ENCODE data around the gene NACC1. TPM values are rescaled to one million over a fixed set of nuclear protein-coding genes. Genes with fewer than 3 reads are reported as not detected.

NACC1 gene
- total RNA-seq, 1 experiment from 2014 or later, result 237 TPM

- H3K4me1 Mint-ChIP-seq, result peaks cover 8% of the 10 kb centered on the region
- no peak overlapping the region for H3K4me3 Mint-ChIP-seq
- no peak for DNase-seq (ENCODE audit: low spot score)
- ChIA-PET POLR2A (no interaction called here), CTCF (no interaction called here)
- TF ChIP-seq ZNF423 (CRISPR knock-in tag; IDR thresholded peaks at IDR 0.05) (no peak), PRRX2 (CRISPR knock-in tag; IDR thresholded peaks at IDR 0.05) (no peak), HMGA2 (CRISPR knock-in tag; IDR thresholded peaks at IDR 0.05) (no peak), ATF3 (CRISPR knock-in tag; conservative IDR thresholded peaks at IDR 0.05) (no peak)
- no peak for ATAC-seq
- no peaks in the 10 kb centered on the region for H3K27me3 Mint-ChIP-seq (ENCODE audit: low read depth)
- H3K27ac Mint-ChIP-seq, result no peak overlapping the region
- peaks cover 34% of the 10 kb centered on the region for H3K36me3 Mint-ChIP-seq
- no peaks in the 10 kb centered on the region for H3K9me3 Mint-ChIP-seq
These were observed 17.3 kb downstream of the NACC1 start for GRCh38 chr19:13135068-13136062.

GRCh38 chr19:13137290-13137794, 19.3 kb downstream of the NACC1 start:
- no peaks in the 10 kb centered on the region for H3K9me3 Mint-ChIP-seq
- no peaks in the 10 kb centered on the region for H3K27me3 Mint-ChIP-seq (ENCODE audit: low read depth)
- peaks cover 8% of the 10 kb centered on the region for H3K4me1 Mint-ChIP-seq
- no peak for DNase-seq (ENCODE audit: low spot score)
- no peak for ATAC-seq
- POLR2A ChIA-PET, result no interaction called here
- H3K4me3 Mint-ChIP-seq, result no peak overlapping the region
- CTCF ChIA-PET, result no interaction called here
- peaks cover 34% of the 10 kb centered on the region for H3K36me3 Mint-ChIP-seq
- H3K27ac Mint-ChIP-seq, result no peak overlapping the region
- TF ChIP-seq HMGXB4 (CRISPR knock-in tag; IDR thresholded peaks at IDR 0.05) (no peak), ZSCAN18 (CRISPR knock-in tag; IDR thresholded peaks at IDR 0.05) (no peak)

GRCh38 chr19:13138171-13138915, 20.3 kb downstream of the NACC1 start:
- H3K4me3 Mint-ChIP-seq, result no peak overlapping the region
- no peak overlapping the region for H3K27ac Mint-ChIP-seq
- DNase-seq (ENCODE audit: low spot score) (no peak), ATAC-seq (no peak)
- ChIA-PET CTCF (interaction anchor here (1.6 kb wide), 1 partner anchor 12 kb away, joined by 5 read pairs; the partner anchor contains the start of genes IER2 and STX10), POLR2A (interaction anchor here (0.9 to 1.4 kb wide), 2 partner anchors 14 to 27 kb away, joined by 3 read pairs; no protein-coding TSS in a partner anchor)
- peaks cover 33% of the 10 kb centered on the region for H3K36me3 Mint-ChIP-seq
- H3K9me3 Mint-ChIP-seq, result no peaks in the 10 kb centered on the region
- H3K27me3 Mint-ChIP-seq (ENCODE audit: low read depth), result no peaks in the 10 kb centered on the region
- H3K4me1 Mint-ChIP-seq, result peaks cover 8% of the 10 kb centered on the region
- TF ChIP-seq TEAD1 (CRISPR knock-in tag; IDR thresholded peaks at IDR 0.05) (no peak), ZNF425 (CRISPR knock-in tag; conservative IDR thresholded peaks at IDR 0.05) (no peak), CREM (CRISPR knock-in tag; IDR thresholded peaks at IDR 0.05) (no peak), SMAD4 (CRISPR knock-in tag; IDR thresholded peaks at IDR 0.05) (no peak), AFF4 (CRISPR knock-in tag; IDR thresholded peaks at IDR 0.05; ENCODE audit: borderline replicate concordance) (no peak), ATF3 (CRISPR knock-in tag; conservative IDR thresholded peaks at IDR 0.05) (no peak), EMX1 (CRISPR knock-in tag; IDR thresholded peaks at IDR 0.05) (no peak), IRF1 (CRISPR knock-in tag; IDR thresholded peaks at IDR 0.05) (no peak), NFATC4 (CRISPR knock-in tag; IDR thresholded peaks at IDR 0.05) (no peak)
